MM.1S (cell line): ENCODE measurements around the gene CMTM7.

Experiments used
- EZH2 ChIP-seq: fragments of 300-600 bp; sonication (generic); optimal IDR thresholded peaks from 2 replicates; pipeline ENCODE3; 2017; ENCODE audit warnings: low read depth, mild to moderate bottlenecking, antibody characterized with exemption, low read length, mixed read lengths
- TF ChIP-seq, protein P1 (sequence below): fragments of 300-600 bp; sonication (generic); IDR thresholded peaks from 2 replicates; pipeline ENCODE4 v1.5.1; 2016; ENCODE audit warnings: antibody characterized with exemption, low read length, mixed read lengths

DNA sequence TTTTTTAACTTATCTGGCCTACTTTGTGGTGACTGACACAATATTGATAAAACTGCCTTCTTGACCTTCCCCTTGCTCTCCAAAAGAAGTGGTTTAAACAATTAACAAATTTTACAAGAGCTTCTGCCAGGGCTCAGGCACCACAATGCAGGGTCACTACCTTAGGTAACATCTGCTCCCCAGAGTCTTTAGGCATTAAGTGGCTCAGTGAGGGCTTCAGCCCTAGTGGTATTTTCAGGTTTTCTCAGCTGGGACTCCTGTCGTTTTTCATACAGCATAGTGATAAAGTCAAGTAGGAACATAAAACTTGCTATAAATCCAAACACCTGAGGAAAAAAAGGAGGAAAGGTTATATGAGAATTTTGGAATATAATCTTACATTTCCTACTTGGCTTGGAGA is 92.1 kb downstream of the CMTM7 start:
- TF ChIP-seq, protein P1, sequence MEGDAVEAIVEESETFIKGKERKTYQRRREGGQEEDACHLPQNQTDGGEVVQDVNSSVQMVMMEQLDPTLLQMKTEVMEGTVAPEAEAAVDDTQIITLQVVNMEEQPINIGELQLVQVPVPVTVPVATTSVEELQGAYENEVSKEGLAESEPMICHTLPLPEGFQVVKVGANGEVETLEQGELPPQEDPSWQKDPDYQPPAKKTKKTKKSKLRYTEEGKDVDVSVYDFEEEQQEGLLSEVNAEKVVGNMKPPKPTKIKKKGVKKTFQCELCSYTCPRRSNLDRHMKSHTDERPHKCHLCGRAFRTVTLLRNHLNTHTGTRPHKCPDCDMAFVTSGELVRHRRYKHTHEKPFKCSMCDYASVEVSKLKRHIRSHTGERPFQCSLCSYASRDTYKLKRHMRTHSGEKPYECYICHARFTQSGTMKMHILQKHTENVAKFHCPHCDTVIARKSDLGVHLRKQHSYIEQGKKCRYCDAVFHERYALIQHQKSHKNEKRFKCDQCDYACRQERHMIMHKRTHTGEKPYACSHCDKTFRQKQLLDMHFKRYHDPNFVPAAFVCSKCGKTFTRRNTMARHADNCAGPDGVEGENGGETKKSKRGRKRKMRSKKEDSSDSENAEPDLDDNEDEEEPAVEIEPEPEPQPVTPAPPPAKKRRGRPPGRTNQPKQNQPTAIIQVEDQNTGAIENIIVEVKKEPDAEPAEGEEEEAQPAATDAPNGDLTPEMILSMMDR: no peak
- TF ChIP-seq EZH2: no peak
